SJCRH30 (cell line): Measurements from ENCODE around the gene EPB41L2. TPM values are rescaled to one million over a fixed set of nuclear protein-coding genes. Genes with fewer than 3 reads are reported as not detected.

Experiments used
- DNase-seq, 2 experiments: peaks; one replicate each; pipeline ENCODE4 v3.0.0-alpha.2; 2015 to 2020
- H3K27ac ChIP-seq: fragments of 250-450 bp; sonication (Bioruptor Pico); 2 replicates; pipeline ENCODE4 v1.5.1; 2020; ENCODE audit warnings: mild to moderate bottlenecking, moderate library complexity
- H3K27me3 ChIP-seq: fragments of 250-450 bp; sonication (Bioruptor Pico); 2 replicates; pipeline ENCODE4 v1.5.1; 2020; ENCODE audit warnings: mild to moderate bottlenecking, moderate library complexity
- H3K36me3 ChIP-seq: fragments of 250-450 bp; sonication (Bioruptor Pico); 2 replicates; pipeline ENCODE4 v1.5.1; 2020; ENCODE audit warnings: mild to moderate bottlenecking, moderate library complexity
- H3K4me1 ChIP-seq: fragments of 250-450 bp; sonication (Bioruptor Pico); 2 replicates; pipeline ENCODE4 v1.5.1; 2020; ENCODE audit warnings: mild to moderate bottlenecking, moderate library complexity
- H3K4me3 ChIP-seq: fragments of 250-450 bp; sonication (Bioruptor Pico); 2 replicates; pipeline ENCODE4 v1.5.1; 2020; ENCODE audit warnings: mild to moderate bottlenecking, moderate library complexity
- H3K9me3 ChIP-seq: fragments of 250-450 bp; sonication (Bioruptor Pico); replicated peaks from 2 replicates; pipeline ENCODE4 v1.5.1; 2020; ENCODE audit warnings: mild to moderate bottlenecking, moderate library complexity
- total RNA-seq: library from RNA; depleted of rRNA; stranded (reverse); fragments of >200 nt; shearing (Covaris generic); gene quantifications from 2 replicates; pipeline ENCODE4 v1.2.3, GENCODE V29; 2014

Gene EPB41L2
- total RNA-seq, 1 experiment from 2014 or later = 95.9 TPM

GRCh38 chr6:130882370-130882769 lies 180.7 kb downstream of the EPB41L2 start:
- no peak overlapping the region for H3K4me3 ChIP-seq
- no peaks in the 10 kb centered on the region for H3K27me3 ChIP-seq
- H3K27ac ChIP-seq = no peak overlapping the region
- H3K9me3 ChIP-seq = no peaks in the 10 kb centered on the region
- H3K4me1 ChIP-seq = no peaks in the 10 kb centered on the region
- peaks cover 20% of the 10 kb centered on the region for H3K36me3 ChIP-seq
- DNase-seq = no peak

- Histone ChIP-seq H3K27ac (no peak overlapping the region), H3K27me3 (no peaks in the 10 kb centered on the region)
- DNase-seq = no peak
These were observed 183.2 kb downstream of the EPB41L2 start for GRCh38 chr6:130879826-130880225.

GRCh38 chr6:130873746-130874145 lies 189.3 kb downstream of the EPB41L2 start:
- H3K4me3 ChIP-seq = no peak overlapping the region
- H3K4me1 ChIP-seq = no peaks in the 10 kb centered on the region
- H3K36me3 ChIP-seq = peaks cover 13% of the 10 kb centered on the region; the same call in 1 of the 2 replicates
- DNase-seq = no peak
- H3K27ac ChIP-seq = no peak overlapping the region
- no peaks in the 10 kb centered on the region for H3K9me3 ChIP-seq
- H3K27me3 ChIP-seq = no peaks in the 10 kb centered on the region

More at GRCh38 chr6:130879826-130880225, 183.2 kb downstream of the EPB41L2 start:
- Histone ChIP-seq H3K4me3 (no peak overlapping the region), H3K9me3 (no peaks in the 10 kb centered on the region), H3K36me3 (peaks cover 20% of the 10 kb centered on the region), H3K4me1 (no peaks in the 10 kb centered on the region)

GRCh38 chr6:130872250-130873095 lies 190.6 kb downstream of the EPB41L2 start:
- DNase-seq = peak; percentile 44 to 74
- H3K36me3 ChIP-seq = peaks cover 11% of the 10 kb centered on the region; the same call in 1 of the 2 replicates
- H3K27ac ChIP-seq = no peak overlapping the region
- H3K4me3 ChIP-seq = no peak overlapping the region
- no peaks in the 10 kb centered on the region for H3K4me1 ChIP-seq
- no peaks in the 10 kb centered on the region for H3K9me3 ChIP-seq
- H3K27me3 ChIP-seq = no peaks in the 10 kb centered on the region

- H3K27me3 ChIP-seq = no peaks in the 10 kb centered on the region
- no peaks in the 10 kb centered on the region for H3K4me1 ChIP-seq
- H3K9me3 ChIP-seq = no peaks in the 10 kb centered on the region
- no peak for DNase-seq
- H3K4me3 ChIP-seq = no peak overlapping the region
- peaks cover 14% of the 10 kb centered on the region for H3K36me3 ChIP-seq
- no peak overlapping the region for H3K27ac ChIP-seq
These were observed 192.7 kb downstream of the EPB41L2 start for GRCh38 chr6:130870179-130870880.

GRCh38 chr6:130869681-130870080 lies 193.4 kb downstream of the EPB41L2 start:
- no peaks in the 10 kb centered on the region for H3K4me1 ChIP-seq
- DNase-seq = no peak
- no peaks in the 10 kb centered on the region for H3K9me3 ChIP-seq
- no peaks in the 10 kb centered on the region for H3K27me3 ChIP-seq
- no peak overlapping the region for H3K27ac ChIP-seq
- H3K36me3 ChIP-seq = peaks cover 18% of the 10 kb centered on the region
- H3K4me3 ChIP-seq = no peak overlapping the region

- Histone ChIP-seq H3K9me3 (no peaks in the 10 kb centered on the region), H3K36me3 (peaks cover 29% of the 10 kb centered on the region)
These were observed 197.3 kb downstream of the EPB41L2 start for GRCh38 chr6:130865793-130866192.

GRCh38 chr6:130864344-130864743 lies 198.7 kb downstream of the EPB41L2 start:
- no peak for DNase-seq
- Histone ChIP-seq H3K36me3 (peaks cover 36% of the 10 kb centered on the region), H3K27ac (no peak overlapping the region), H3K4me3 (no peak overlapping the region), H3K4me1 (no peaks in the 10 kb centered on the region), H3K27me3 (no peaks in the 10 kb centered on the region), H3K9me3 (no peaks in the 10 kb centered on the region)

More at GRCh38 chr6:130865793-130866192, 197.3 kb downstream of the EPB41L2 start:
- no peaks in the 10 kb centered on the region for H3K4me1 ChIP-seq
- H3K27ac ChIP-seq = no peak overlapping the region
- no peak overlapping the region for H3K4me3 ChIP-seq
- DNase-seq = no peak
- H3K27me3 ChIP-seq = no peaks in the 10 kb centered on the region

GRCh38 chr6:130863415-130864230 lies 199.4 kb downstream of the EPB41L2 start:
- H3K9me3 ChIP-seq = no peaks in the 10 kb centered on the region
- DNase-seq = no peak
- no peaks in the 10 kb centered on the region for H3K4me1 ChIP-seq
- H3K4me3 ChIP-seq = no peak overlapping the region
- H3K27me3 ChIP-seq = no peaks in the 10 kb centered on the region
- H3K36me3 ChIP-seq = peaks cover 36% of the 10 kb centered on the region
- no peak overlapping the region for H3K27ac ChIP-seq

GRCh38 chr6:130862370-130862769 lies 200.7 kb downstream of the EPB41L2 start:
- no peak for DNase-seq
- H3K4me3 ChIP-seq = no peak overlapping the region
- H3K36me3 ChIP-seq = peaks cover 33% of the 10 kb centered on the region
- H3K27ac ChIP-seq = no peak overlapping the region
- no peaks in the 10 kb centered on the region for H3K4me1 ChIP-seq
- H3K9me3 ChIP-seq = no peaks in the 10 kb centered on the region
- H3K27me3 ChIP-seq = no peaks in the 10 kb centered on the region

- Histone ChIP-seq H3K27ac (no peak overlapping the region), H3K36me3 (peaks cover 27% of the 10 kb centered on the region), H3K27me3 (no peaks in the 10 kb centered on the region), H3K4me3 (no peak overlapping the region), H3K4me1 (no peaks in the 10 kb centered on the region), H3K9me3 (no peaks in the 10 kb centered on the region)
- DNase-seq = no peak
These were observed 203.7 kb downstream of the EPB41L2 start for GRCh38 chr6:130859161-130859867.

- Histone ChIP-seq H3K4me1 (no peaks in the 10 kb centered on the region), H3K4me3 (no peak overlapping the region), H3K27ac (no peak overlapping the region), H3K36me3 (peaks cover 22% of the 10 kb centered on the region), H3K9me3 (no peaks in the 10 kb centered on the region), H3K27me3 (no peaks in the 10 kb centered on the region)
- no peak for DNase-seq
These were observed 204.4 kb downstream of the EPB41L2 start for GRCh38 chr6:130858498-130859160.

- peaks cover 17% of the 10 kb centered on the region for H3K36me3 ChIP-seq
- no peak overlapping the region for H3K27ac ChIP-seq
- no peaks in the 10 kb centered on the region for H3K27me3 ChIP-seq
These were observed 205.0 kb downstream of the EPB41L2 start for GRCh38 chr6:130858054-130858453.

More at GRCh38 chr6:130858054-130858453, 205.0 kb downstream of the EPB41L2 start:
- no peak for DNase-seq
- Histone ChIP-seq H3K9me3 (no peaks in the 10 kb centered on the region), H3K4me3 (no peak overlapping the region), H3K4me1 (no peaks in the 10 kb centered on the region)
